HG03460 (cell line): ENCODE measurements around the gene C12orf57.

Experiments
- ATAC-seq: cut with Tn5 transposase; IDR thresholded peaks from one replicate; pipeline ENCODE4 v1.9.1; 2021; ENCODE audit not compliant: unreplicated experiment

The C12orf57 gene

DNA sequence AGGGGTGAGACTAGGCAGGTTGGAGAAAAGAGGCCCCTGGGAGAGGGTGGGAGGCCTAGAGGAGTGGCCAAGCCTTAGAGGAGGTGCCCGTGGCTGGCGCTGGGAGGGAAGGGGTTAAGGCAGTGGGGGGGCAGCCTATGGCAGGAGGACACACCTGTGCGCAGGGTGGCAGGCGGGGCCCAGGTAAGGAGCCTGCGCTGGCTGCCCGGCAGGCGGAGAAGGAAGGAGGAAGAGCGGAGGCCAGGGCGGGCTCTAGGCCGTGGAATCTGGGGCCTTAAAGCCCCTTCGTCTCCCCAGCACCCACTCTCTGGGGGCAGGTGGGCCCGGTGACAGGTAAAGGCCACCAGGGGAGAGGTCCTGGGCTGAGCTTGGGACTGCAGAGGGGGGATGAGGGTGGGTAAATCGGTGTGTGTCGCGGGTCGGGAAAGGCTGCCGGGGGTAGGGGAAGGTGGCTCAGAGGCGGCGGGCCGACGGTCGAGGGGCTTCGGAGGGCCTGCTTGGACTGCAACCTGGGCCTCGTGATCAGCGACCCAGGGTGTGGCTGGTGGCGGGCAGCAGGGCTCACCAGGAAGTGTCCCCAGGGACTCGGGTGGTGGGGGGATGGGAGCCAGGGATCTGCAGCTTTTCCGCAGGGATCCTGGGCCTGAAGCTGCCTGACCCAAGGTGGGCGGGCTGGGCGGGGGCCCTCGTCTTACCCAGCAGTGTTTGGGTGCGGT, 19.4 kb downstream of the C12orf57 start:
- no peak for ATAC-seq

DNA sequence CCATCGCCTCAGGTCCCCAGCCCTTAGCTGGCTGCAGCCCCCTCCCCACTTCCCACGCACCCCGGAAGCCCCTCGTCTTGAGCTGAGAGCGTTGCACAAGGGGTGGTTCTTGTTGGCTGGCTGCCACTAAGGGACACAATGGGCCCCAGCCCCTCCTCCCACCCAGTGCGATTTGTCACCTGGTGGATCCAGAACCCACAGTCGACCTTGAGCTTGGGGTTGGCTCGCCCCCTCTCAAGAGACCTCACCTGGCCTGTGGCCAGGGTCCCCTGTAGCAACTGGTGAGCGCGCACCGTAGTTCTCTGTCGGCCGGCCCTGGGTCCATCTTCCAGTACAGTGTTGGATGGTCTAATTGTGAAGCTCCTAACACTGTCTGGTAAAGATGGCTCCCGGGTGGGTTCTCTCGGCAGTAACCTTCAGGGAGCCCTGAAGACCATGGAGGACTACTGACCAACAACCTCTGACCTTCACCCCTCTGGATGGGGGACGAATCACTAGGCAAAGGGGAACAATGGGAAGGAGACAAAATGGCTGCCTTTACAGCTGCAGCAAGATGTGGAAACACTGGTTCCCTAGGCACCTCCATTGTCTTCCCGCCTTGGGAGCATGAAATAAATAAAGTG, 20.1 kb downstream of the C12orf57 start:
- no peak for ATAC-seq

DNA sequence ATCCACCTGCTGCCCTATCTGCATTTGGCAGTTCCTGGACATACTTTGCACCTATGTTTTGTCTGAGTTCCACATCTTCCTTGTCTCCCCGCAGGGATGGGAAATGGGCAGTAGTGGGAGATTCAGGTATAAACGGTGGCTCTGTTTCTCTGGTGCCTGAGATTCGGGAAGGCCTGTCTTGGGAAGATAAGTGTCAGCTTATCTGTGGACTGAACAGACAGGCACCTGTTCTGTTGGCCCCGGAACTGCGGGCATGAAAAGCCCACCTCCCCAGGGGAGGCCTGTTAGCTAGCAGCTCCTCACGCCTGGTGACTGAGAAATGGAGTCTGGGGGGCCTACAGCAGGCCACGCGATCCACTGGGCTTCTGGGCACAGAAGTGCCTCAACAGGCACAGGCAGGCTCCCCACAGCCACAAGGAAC, 20.8 kb downstream of the C12orf57 start:
- no peak for ATAC-seq

DNA sequence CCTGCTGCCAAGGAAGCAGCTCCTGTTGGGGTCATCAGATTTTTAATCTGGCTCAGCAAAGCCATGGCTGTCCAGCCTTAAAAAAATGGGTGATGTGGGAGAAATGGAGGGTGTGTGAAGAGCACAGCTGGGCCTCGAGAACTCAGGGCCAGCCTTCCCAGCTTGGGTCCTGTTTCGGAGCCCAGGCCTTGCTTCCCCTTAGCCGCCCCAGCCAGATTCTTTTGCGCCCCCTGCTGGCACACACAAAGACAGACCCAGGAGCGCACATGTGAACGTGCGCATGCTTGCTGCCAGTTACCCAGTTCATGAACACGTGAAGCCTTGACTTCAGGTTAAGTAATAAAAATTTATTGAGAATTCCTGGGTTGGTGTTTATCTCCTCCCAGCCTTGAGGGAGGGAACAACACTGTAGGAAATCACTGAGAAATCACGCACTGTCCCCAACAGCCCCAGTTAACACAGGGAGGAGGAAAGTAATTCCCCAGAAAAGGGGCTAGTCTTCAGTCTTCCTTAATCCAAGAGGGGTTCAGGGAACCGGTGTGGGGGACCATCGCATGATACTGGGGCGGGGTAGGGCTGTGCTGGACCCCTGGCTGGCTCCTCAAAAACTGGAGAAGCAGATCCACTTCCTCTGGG, 21.3 kb downstream of the C12orf57 start:
- ATAC-seq, result no peak

DNA sequence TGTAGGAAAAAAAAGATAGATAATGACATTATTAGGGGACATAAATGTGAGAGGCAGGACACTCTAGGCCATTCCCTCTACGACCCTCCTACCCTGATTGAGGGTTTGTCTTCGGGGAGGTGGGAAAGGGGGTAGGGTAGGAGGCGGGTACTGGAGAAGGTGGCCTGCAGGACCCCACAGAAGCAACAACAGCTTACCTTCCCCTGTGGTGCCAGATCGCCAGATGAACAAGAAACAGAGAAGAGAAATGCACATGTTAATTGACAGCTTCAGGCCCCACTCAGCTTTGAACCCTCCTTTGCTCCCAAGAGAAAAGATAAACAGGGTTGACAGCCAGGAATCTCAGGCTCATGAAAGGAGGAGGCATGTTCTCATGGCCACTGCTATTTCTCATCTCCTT, 21.9 kb downstream of the C12orf57 start:
- no peak for ATAC-seq

DNA sequence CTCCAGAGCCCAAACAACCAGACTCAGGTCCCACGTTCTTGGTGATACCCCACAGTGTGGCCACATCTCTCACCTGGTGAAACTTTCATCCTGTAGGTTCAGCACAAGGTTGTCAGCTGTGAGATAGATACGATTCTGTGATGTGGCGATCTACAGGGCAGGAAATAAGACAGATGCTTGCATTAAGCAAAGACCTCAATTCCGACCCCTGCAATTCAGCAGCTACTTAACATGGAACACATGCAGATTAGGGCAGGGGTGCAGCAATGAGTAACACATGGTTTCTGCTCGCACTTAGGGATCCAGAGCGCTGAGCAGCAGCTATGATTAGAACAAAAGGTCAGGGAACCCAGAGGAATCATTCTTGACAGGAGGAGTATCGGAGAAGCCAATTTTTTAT, 22.5 kb downstream of the C12orf57 start:
- no peak for ATAC-seq

DNA sequence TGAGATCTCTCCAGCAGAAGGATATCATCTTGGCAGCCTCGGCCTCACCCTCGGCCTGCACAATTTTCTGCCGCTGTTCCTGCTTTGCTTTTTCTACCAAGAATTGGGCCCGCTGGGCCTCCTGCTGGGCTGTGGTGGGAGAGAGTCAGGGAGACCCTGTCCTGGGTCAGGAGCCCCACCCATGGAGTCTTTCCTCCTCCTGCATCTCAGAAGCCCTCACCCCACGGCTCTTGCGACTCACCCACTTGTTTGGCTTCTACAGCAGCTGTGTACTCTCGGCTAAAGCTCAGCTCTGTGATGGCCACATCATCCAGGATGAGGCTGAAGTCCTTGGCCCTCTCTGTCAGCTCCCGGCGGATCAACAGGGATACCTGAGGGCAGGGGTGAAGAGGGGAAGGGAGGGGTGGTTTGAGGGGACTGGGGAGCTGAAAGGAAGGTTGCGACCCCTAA, 23.9 kb downstream of the C12orf57 start:
- ATAC-seq, result no peak

DNA sequence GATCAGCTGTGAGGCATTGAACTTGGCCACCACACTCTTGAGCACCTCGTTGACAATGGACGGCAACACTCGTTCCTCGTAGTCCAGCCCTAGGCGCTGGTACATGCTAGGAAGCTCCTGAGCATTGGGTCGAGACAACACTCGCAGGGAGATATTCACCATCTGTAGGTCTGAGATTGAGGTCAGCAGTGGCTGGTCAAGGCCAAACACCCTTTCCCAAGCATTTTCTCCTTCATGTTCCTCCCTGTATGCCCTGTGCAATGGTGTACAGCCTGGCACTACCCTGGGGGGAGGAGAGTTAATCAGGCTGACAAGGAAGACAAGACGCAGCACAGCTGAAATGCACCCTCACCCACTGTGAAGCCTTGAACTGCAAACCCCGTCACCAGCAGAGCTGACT, 24.6 kb downstream of the C12orf57 start:
- ATAC-seq, result no peak

DNA sequence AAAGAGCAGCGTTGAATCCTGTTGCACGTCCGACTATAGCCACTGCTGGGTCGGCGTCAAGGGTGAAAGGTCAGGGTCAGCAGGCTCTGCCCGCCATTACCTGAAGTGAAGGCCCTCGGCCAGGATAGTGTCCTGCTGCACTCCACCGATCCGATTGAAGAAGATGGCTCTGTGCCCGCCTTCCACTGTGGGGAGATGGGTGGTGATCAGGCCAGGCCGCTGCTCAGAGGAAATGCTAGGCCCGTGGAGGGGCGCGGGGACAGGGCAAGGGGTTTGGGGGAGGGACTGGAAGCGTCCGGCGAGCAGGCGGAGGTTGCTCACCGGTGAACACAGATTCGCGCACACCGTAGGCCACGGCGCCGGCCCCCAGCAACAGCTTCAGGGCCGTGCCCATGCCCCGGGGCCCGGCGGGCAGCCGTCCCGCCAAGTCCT, 26.3 kb downstream of the C12orf57 start:
- ATAC-seq, result peak; percentile 7

DNA sequence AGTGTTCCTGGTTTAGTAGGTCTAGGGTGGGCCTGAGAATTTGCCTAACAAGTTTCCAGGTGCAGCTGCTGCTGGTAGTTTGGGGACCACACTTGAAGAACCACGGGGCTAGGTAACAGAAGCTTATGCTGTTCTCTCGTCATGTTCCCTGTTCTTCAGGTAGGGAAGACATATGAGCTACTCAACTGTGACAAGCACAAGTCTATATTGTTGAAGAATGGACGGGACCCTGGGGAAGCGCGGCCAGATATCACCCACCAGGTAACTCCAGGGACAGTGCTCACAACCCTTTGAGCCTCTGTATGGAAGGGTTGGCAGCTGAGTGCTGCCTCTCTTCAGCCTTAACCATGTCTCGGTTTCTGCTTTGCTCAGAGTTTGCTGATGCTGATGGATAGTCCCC, 30.4 kb downstream of the C12orf57 start:
- no peak for ATAC-seq

DNA sequence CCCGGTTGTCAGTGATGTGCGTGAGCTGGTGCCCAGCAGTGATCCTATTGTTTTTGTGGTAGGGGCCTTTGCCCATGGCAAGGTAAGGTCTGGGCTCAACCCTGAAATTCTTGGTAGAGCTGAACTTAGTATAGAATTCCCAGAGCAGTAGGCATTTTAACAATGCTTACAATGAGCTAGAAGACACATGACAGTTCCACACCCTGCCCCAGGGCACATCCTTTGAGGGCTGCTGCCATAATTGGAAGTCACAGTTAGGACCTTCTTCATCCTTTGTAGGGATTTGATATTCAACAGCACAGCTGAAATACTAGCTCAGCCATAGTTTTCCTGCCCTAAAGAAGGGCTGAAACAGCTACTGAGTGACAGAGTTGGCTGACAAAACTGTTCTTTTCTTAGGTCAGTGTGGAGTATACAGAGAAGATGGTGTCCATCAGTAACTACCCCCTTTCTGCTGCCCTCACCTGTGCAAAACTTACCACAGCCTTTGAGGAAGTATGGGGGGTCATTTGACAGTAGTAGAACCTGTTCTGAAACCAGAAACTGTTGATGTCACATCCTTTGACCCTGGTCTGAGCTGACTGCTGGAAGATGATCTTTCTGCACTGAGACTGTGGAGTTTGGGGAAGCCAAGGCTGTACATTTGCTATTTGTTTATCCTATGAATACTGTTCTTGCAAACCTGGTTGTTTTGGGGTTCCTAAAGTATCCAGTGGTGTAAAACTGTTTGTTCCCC, 31.6 kb downstream of the C12orf57 start:
- ATAC-seq, result no peak

DNA sequence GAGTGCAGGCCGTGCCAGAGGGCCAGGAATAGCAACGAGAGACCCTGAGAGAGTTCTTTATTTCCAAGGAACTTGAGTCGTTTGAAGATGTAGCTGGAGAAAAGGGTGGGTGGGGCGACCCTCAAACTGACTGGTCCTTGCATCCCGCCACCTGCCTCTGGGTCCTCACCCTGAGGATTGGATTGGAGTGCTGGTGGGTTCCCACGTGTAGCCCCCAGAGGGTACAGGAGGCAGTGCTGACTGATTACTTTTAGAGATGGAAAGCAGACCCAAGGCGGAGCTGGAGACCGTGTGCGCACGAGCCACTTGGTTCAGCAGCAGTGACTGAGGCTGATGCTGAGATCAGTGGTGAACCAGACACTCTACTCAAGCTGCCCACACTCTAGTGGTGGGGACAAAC, 33.8 kb downstream of the C12orf57 start:
- ATAC-seq, result no peak

DNA sequence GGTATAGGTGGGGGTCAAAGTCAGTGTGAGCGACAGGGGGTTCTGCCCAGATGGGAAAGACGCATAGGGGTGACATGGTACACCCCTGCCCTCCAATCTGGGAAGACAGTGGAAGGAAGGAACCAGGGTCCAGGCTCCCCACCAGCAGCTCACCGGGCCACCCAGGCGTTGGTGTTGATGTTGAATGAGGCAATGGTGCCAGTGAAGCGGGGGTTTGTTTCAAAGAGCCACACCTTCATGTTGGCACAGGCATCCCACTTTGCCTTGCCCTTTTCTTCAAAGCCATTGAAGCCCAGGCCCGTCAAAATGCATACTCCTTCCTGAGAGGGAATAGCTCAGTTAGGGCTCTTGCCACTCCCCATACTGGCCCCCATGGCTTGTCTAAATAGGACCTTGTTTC, 34.4 kb downstream of the C12orf57 start:
- no peak for ATAC-seq

DNA sequence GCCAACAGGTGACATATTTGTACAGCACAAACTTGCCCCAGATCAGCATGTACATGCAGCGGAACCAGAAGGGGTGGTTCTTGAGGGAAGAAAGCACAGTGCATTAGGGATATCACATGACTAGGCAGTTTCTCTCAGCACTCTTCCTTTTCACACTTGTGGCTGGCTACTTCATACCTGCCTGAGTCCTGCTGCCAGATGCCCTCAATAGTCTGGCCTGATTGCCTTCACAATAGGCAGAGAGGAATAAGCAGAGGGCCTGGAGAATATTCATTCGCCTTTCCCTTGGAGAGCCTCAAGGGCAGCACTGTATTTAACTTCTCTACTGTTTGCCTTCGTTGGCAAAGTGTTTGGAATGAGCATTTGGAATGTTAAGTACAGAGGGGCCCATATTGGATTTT, 34.8 kb downstream of the C12orf57 start:
- ATAC-seq, result no peak

DNA sequence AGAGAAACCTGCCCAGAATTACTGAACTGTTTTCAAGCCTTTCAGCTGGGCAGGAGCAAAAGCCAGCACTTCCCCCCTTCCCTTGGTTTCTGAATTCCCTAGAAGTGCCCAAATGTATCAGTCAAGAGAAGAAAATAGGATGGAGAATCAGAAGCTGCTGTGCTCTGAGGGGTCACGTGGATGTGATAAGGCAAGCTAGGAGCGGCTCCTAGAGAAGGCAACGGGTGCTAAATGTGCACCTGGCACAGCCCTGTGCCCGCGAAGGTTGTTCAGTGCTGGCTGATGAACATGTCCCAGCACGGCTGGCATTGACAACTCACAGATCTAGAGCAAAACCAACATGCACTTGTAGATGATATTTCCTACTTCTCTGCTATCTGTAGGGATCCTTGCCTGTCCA, 35.2 kb downstream of the C12orf57 start:
- no peak for ATAC-seq

DNA sequence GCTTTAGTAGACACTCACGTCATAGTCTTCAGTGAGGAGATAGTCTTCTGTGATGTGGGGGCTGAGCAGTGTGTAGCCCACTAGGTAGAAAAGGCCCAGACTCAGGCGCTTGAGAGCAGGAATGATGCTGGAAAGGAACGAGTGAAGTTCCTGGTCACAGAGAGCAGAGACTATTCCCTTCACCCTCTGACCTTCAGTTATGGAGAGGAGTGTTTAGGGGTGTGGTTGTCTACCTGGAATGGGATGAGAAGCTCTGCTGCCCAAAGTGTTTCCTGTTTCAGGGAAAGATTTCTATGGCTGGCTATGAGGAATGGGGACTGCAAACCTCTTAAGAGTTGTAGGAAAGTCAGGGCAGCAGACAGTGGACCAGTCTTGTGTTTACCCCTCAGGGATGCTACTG, 35.6 kb downstream of the C12orf57 start:
- no peak for ATAC-seq

DNA sequence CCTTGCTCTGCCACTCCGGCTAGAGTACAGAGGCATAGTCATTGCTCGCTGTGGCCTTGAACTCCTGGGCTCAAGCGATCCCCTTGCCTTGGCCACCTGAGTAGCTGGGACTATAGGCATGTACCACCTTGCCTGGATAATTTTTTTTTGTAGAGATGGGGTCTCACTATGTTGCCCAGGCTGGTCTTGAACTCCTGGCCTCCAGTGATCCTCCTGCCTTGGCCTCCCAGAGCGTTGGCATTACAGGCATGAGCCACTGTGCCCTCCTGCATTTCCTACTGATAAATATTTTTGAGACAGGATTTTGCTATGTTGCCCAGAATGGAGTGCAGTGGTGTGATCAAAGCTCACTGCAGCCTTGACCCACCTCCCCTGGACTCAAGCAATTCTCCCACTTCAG, 36.3 kb downstream of the C12orf57 start:
- no peak for ATAC-seq

DNA sequence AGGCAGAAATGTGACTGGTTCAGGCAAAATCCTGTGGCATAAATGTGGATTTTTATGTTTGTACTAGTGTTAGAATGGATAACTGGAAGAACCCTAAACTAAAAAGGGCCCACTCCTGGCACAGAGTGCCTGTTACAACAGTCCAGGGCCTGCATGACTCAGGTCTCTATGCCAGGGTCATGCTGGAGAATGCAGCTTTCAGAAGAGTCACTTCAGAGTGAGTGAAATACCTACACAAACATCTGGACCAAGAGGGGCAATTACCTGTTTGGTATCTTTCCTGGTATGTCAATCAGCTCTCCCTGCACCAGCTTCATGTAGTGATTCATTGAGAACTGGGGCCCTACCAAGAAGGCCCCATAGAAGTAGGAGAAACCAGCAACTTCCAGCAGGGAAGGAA, 36.9 kb downstream of the C12orf57 start:
- no peak for ATAC-seq

DNA sequence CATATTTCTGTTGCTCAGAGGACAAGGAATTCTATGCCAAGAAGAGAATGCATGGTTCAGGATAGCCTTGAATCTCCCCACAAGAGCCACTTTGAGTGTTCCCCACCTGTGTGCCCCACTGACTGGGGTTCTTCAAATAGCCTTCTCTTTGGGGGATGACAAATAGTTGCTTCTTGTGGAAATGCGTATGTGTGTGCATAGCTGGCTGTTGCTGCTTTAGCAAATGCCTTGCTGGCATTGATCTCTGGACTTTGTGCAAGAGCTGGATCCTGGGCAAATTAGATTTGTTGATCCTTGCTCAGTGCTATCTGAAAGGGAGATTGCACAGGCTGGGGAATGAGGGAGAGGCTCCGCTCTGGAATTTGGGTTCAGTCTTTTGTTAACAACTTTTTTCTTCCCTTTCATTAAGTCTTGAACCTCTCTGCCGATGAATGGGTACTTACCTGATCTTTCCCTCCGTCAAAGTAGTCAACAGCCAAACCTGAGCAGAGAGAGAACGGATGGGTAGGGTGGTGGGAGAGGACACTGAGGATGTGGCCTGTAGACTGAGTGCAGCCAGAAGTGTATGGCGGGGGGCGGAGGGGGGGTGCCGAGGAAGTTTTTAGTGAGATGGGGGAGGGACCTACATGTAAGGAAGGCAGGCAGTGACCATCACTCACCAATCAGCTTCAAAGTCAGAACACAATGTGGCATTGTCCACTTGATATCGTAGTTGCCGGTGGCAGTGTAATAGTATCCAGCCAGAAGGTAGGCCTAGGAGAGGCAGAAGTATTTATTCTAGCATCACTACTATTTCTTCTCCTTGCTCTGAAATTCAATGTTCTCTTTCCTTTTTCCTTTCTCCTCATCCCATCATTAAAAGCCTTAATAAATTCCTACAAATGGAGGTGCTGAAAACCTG, 37.6 kb downstream of the C12orf57 start:
- no peak for ATAC-seq

DNA sequence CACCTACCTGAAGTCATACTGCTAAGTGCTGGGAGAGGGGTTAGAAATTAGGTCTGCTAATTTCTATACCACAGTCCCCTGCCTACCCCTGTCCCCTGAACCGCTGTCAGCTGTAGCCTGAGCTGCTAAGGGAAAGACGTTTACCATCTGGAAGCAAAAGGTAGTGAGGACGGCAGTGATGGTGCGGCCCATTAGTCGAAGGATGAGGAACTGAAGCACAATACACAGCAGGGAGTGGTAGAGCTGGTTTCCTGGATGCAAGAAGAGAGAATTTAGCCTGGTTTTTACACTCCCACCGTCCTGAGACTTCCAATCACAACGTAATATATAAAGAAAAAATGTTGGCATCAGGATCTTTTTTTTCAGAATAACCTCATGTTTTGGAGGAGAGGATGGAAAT, 38.7 kb downstream of the C12orf57 start:
- ATAC-seq, result no peak
